Brain microvascular endothelial cell (primary cell): ENCODE results near the gene TRPV5.
"Not testable (repeated sequence)": the region's sequence is repeated elsewhere in the genome, so short reads cannot be mapped to it uniquely, and the experiment has no call there.

Source experiments
- DNase-seq: peaks from one replicate; pipeline ENCODE4 v3.0.0-alpha.2; 2020
- H3K27ac ChIP-seq: fragments of 250-450 bp; sonication (Bioruptor Pico); 2 replicates; pipeline ENCODE4 v1.5.1; 2020; ENCODE audit warnings: mild to moderate bottlenecking, moderate library complexity
- H3K27me3 ChIP-seq: fragments of 250-450 bp; sonication (Bioruptor Pico); replicated peaks from 2 replicates; pipeline ENCODE4 v1.5.1; 2020; ENCODE audit warnings: mild to moderate bottlenecking
- H3K36me3 ChIP-seq: fragments of 250-450 bp; sonication (Bioruptor Pico); replicated peaks from 2 replicates; pipeline ENCODE4 v1.5.1; 2020; ENCODE audit warnings: mild to moderate bottlenecking
- H3K4me3 ChIP-seq: 2 replicates; pipeline ENCODE4 v1.5.1; 2011; ENCODE audit warnings: low read depth, mild to moderate bottlenecking, control low read depth, low read length, moderate library complexity
- in situ Hi-C: cut with HindIII; loops from 2 replicates; pipeline ENCODE4 v1.10.0; 2017; ENCODE audit warnings: low sequenced_read_pairs, low pct_ligation_motif_present
- TF ChIP-seq, protein P1 (sequence below): IDR thresholded peaks from 2 replicates; pipeline ENCODE4 v1.5.1; 2011; ENCODE audit warnings: low read depth, mild to moderate bottlenecking, moderate library complexity, low read length, control low read depth, inconsistent platforms; ENCODE audit errors: missing control alignments

The TRPV5 gene

DNA sequence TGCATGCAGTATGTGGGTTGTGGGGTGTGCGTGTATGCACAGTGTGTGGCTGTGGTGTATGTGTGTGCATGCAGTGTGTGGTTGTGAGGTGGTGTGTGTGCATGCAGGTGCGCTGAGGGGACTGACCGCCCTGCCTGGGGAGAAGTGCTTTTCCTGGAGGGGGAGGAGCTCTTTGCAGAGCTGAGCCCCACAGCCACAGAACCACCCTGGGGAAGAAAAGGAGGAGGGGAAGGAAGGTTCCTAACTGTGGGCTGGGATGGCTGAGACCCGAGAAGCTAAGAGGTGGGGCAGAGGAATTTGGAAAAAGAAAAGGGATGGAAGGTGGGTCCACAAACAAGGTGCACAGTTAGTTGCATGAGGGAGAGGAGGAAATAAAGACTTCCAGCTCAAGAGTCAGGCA, at the start of gene TRPV5:
TSS of gene TRPV5 (minus strand) at position 123 of the 400 bp plus-strand sequence. CDS start 287 bp downstream, outside the sequence.
- Histone ChIP-seq H3K27ac (no peak within 1 kb of the TSS), H3K36me3 (no peaks in the 10 kb centered on the region), H3K4me3 (no peak within 1 kb of the TSS), H3K27me3 (no peaks in the 10 kb centered on the region)
- in situ Hi-C loops = no loop called here
- TF ChIP-seq, protein P1, sequence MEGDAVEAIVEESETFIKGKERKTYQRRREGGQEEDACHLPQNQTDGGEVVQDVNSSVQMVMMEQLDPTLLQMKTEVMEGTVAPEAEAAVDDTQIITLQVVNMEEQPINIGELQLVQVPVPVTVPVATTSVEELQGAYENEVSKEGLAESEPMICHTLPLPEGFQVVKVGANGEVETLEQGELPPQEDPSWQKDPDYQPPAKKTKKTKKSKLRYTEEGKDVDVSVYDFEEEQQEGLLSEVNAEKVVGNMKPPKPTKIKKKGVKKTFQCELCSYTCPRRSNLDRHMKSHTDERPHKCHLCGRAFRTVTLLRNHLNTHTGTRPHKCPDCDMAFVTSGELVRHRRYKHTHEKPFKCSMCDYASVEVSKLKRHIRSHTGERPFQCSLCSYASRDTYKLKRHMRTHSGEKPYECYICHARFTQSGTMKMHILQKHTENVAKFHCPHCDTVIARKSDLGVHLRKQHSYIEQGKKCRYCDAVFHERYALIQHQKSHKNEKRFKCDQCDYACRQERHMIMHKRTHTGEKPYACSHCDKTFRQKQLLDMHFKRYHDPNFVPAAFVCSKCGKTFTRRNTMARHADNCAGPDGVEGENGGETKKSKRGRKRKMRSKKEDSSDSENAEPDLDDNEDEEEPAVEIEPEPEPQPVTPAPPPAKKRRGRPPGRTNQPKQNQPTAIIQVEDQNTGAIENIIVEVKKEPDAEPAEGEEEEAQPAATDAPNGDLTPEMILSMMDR = no peak
- DNase-seq = no peak

DNA sequence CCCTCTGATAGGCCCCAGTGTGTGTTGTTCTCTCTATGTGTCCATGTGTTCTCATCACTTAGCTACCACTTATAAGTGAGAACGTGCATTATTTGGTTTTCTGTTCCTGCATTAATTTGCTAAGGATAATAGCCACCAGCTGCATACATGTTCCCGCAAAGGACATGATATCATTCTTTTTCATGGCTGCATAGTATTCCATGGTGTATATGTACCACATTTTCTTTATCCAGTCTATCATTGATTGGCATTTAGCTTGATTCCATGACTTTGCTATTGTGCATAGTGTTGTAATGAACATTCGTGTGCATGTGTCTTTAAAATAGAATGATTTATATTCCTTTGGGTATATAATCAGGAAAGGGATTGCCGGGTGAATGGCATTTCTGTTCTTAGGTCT, 44.9 kb upstream of the TRPV5 start:
- in situ Hi-C loops, DNase-seq: not testable (repeated sequence)

DNA sequence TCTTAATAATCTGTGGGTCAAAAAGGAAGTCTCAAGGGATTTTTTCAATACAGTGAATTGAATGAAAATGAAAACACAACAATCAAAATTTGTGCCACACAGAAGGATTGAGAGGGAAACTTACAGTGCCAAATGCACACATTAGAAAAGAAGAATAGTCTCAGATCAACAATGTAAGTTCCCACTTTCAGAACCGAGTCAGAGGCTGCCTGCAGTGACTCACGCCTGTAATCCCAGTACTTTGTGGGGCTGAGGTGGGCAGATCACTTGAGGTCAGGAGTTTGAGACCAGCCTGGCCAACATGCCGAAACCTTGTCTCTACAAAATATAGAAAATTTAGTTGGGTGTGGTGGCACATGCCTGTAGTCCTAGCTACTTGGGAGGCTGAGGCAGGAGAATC, 41.1 kb upstream of the TRPV5 start:
- TF ChIP-seq, protein P1 = no peak
- in situ Hi-C loops = no loop called here
- no peaks in the 10 kb centered on the region for H3K27me3 ChIP-seq
- H3K36me3 ChIP-seq = no peaks in the 10 kb centered on the region
- H3K4me3 ChIP-seq = no peak overlapping the region
- H3K27ac ChIP-seq = no peak overlapping the region
- DNase-seq = no peak

More for the DNA sequence above, 44.9 kb upstream of the TRPV5 start:
- not testable (repeated sequence) for H3K36me3 ChIP-seq, H3K27ac ChIP-seq, H3K27me3 ChIP-seq, H3K4me3 ChIP-seq

DNA sequence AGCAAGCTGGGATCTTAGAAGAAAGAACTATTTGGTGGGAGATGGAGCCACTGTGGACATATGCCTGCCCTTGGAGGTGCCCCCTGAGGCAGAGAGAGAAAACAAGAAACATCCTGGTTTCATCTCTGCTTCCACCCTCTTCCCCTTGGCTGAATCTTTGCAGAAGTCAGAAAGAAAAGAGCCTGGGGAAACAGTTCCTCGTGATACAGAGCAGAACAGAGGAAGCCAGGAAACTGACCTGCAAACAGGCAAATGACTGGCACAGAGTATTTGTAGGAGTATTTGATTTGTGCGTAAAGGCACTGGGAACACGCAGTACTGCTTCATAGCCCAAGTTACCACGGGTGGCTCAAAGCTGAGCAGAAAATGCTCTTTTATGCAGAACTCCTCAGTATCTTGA, 35.6 kb upstream of the TRPV5 start:
- H3K4me3 ChIP-seq = no peak overlapping the region
- H3K27ac ChIP-seq = no peak overlapping the region
- no peaks in the 10 kb centered on the region for H3K27me3 ChIP-seq
- H3K36me3 ChIP-seq = no peaks in the 10 kb centered on the region
- DNase-seq = no peak
- in situ Hi-C loops = no loop called here
- TF ChIP-seq, protein P1 = no peak

DNA sequence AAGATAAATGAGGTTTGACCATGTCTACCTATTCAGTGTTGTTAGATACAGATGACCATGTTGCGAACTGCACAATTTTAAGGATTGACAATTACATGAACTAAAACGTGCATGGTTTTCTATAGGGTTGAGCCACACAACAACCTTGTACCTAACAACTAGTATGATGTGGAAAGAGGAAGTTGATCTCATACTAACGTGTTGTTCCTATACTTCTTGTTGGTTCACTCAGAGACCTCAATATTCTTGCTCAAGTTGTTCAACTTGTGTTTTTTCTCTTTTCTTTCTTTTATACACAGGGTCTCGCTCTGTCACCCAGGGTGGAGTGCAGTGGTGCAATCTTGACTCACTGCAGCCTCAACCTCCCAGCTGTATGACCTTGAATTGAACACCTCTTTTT, 34.7 kb upstream of the TRPV5 start:
- no peak overlapping the region for H3K27ac ChIP-seq
- H3K27me3 ChIP-seq = no peaks in the 10 kb centered on the region
- TF ChIP-seq, protein P1 = no peak
- DNase-seq = no peak
- in situ Hi-C loops = no loop called here
- H3K4me3 ChIP-seq = no peak overlapping the region
- no peaks in the 10 kb centered on the region for H3K36me3 ChIP-seq

DNA sequence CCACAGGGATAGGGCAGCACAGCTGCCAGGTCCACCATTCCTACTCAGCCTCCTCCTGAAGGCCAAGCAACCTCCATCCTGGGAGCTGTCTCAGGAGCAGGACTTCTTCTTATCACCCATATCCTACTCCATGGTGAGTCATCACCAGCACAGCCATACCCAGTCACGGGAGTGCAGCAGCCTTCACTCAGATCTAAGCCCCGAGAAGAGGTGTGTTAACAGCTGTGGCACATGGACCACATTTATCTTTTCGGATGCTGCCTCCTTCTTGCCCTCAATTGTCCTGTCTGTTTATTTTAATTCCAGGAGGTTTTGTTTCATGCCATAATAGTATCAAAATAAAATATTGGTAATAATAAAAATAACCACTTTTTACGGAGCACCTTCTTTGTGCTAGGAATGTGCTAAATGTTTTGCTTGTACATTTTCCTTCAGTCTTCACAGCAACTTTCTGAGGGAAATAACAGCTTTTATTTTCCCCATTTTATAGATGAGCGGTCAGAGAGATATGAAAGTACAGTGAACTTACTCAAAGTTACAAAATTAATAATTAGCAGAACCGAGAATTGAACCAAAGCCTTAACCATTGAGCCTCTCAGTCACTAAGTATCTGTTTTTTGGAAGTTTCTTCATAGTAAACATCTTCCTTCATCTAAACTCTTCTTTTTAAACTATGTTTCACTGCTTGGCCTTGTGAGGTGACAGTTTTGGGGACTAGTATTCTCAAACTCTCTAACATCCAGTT, 31.1 kb upstream of the TRPV5 start:
- in situ Hi-C loops = no loop called here
- TF ChIP-seq, protein P1 = no peak
- peak; percentile 16 for DNase-seq
- no peak overlapping the region for H3K4me3 ChIP-seq
- H3K27me3 ChIP-seq = peaks cover 2% of the 10 kb centered on the region
- H3K36me3 ChIP-seq = no peaks in the 10 kb centered on the region
- H3K27ac ChIP-seq = no peak overlapping the region
